Tibial artery (tissue), 4 donors: Measurements from ENCODE around the gene ZSCAN22.

Experiments
- DNase-seq, 2 donors: peaks; one replicate each; pipeline ENCODE4 v3.0.0-alpha.2; 2019
- H3K27ac ChIP-seq, 2 donors: fragments of 200-600 bp; sonication (generic) in 1 of 2; 1 replicate in 1 of 2; 2 replicates in 1 of 2; pipeline ENCODE4 v1.5.1; 2018 to 2019; ENCODE audit warnings: mild to moderate bottlenecking in 1 of 2
- H3K27me3 ChIP-seq, 2 donors: fragments of 200-600 bp; sonication (generic) in 1 of 2; one replicate each; pipeline versions ENCODE4 v1.5.1 to v1.6.0; 2016 to 2019
- H3K36me3 ChIP-seq, 3 donors: fragments of 200-600 bp; sonication (generic) in 2 of 3; one replicate each; pipeline ENCODE4 v1.5.1; 2016 to 2019; ENCODE audit warnings: mild to moderate bottlenecking in 2 of 3
- H3K4me1 ChIP-seq, 4 donors: fragments of 200-600 bp; sonication (generic) in 2 of 4; 1 replicate in 3 of 4; 2 replicates in 1 of 4; pipeline ENCODE4 v1.5.1; 2016 to 2019
- H3K4me3 ChIP-seq, 2 donors: fragments of 200-600 bp; sonication (generic) in 1 of 2; 1 replicate in 1 of 2; 2 replicates in 1 of 2; pipeline ENCODE4 v1.5.1; 2018 to 2019; ENCODE audit warnings: mild to moderate bottlenecking in 2 of 2
- H3K9me3 ChIP-seq, 3 donors: fragments of 200-600 bp; sonication (generic) in 1 of 3; one replicate each; pipeline ENCODE4 v1.5.1; 2016 to 2019
- intact Hi-C: fragments of 100-400 bp; cut with DNase I; formaldehyde crosslinking; loops from one replicate; pipeline ENCODE4 v1.15.0; 2023; ENCODE audit warnings: low total_unique reads
- TF ChIP-seq, protein P1 (sequence below), 2 experiments: fragments of 200-600 bp in 1 of 2; fragments of 450-650 bp in 1 of 2; IDR thresholded peaks; one replicate each; pipeline ENCODE4 v1.5.1; 2017 to 2019; ENCODE audit warnings: antibody characterized with exemption in 2 of 2, mild to moderate bottlenecking in 1 of 2, moderate library complexity in 1 of 2

ZSCAN22 gene

DNA sequence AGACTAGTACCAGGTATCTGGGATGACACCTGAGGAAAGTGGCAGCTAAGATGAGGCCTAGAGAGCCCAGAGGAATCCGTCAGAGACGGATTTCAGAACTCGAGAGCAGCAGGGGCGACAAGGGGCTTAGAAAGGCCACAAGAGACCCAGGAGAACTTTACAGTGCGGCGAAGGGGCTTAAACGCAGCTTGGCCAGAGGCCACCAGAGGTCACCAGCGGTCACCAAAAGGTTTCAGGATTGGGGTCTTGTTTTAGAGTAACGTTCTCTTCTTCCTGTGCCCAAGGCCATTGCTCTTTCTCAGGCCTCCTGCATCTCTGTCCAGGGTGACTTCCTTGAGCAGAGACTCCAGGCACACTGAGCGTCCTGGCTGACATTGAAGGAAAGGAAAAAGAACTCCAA is 2.2 kb downstream of the ZSCAN22 start:
- no peak overlapping the region for H3K4me3 ChIP-seq
- peaks cover 0 to 31% (median 21%) of the 10 kb centered on the region in 4 donors for H3K4me1 ChIP-seq
- no peak for DNase-seq
- no peaks in the 10 kb centered on the region for H3K27me3 ChIP-seq
- H3K36me3 ChIP-seq = no peaks in the 10 kb centered on the region
- H3K9me3 ChIP-seq = no peaks in the 10 kb centered on the region
- TF ChIP-seq, protein P1, sequence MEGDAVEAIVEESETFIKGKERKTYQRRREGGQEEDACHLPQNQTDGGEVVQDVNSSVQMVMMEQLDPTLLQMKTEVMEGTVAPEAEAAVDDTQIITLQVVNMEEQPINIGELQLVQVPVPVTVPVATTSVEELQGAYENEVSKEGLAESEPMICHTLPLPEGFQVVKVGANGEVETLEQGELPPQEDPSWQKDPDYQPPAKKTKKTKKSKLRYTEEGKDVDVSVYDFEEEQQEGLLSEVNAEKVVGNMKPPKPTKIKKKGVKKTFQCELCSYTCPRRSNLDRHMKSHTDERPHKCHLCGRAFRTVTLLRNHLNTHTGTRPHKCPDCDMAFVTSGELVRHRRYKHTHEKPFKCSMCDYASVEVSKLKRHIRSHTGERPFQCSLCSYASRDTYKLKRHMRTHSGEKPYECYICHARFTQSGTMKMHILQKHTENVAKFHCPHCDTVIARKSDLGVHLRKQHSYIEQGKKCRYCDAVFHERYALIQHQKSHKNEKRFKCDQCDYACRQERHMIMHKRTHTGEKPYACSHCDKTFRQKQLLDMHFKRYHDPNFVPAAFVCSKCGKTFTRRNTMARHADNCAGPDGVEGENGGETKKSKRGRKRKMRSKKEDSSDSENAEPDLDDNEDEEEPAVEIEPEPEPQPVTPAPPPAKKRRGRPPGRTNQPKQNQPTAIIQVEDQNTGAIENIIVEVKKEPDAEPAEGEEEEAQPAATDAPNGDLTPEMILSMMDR (IDR thresholded peaks at IDR 0.05) = no peak
- intact Hi-C loops = no loop called here
- no peak overlapping the region for H3K27ac ChIP-seq

GRCh38 chr19:58330458-58330857 is 3.7 kb downstream of the ZSCAN22 start:
- Histone ChIP-seq H3K36me3 (peaks cover 10 to 14% (median 11%) of the 10 kb centered on the region in 3 donors), H3K4me1 (peaks cover 0 to 28% (median 19%) of the 10 kb centered on the region in 4 donors), H3K27ac (no peak overlapping the region), H3K27me3 (no peaks in the 10 kb centered on the region), H3K9me3 (no peaks in the 10 kb centered on the region), H3K4me3 (no peak overlapping the region)
- intact Hi-C loops = no loop called here
- TF ChIP-seq, protein P1 (IDR thresholded peaks at IDR 0.05) = no peak
- DNase-seq = no peak

GRCh38 chr19:58332697-58333096 is 5.9 kb downstream of the ZSCAN22 start:
- Histone ChIP-seq H3K36me3 (peaks cover 18 to 34% (median 28%) of the 10 kb centered on the region in 3 donors), H3K27ac (no peak overlapping the region), H3K9me3 (no peaks in the 10 kb centered on the region), H3K27me3 (no peaks in the 10 kb centered on the region), H3K4me1 (peaks cover 0 to 14% (median 6%) of the 10 kb centered on the region in 4 donors), H3K4me3 (no peak overlapping the region)
- no peak for DNase-seq
- TF ChIP-seq, protein P1 (IDR thresholded peaks at IDR 0.05) = no peak
- intact Hi-C loops = no loop called here

DNA sequence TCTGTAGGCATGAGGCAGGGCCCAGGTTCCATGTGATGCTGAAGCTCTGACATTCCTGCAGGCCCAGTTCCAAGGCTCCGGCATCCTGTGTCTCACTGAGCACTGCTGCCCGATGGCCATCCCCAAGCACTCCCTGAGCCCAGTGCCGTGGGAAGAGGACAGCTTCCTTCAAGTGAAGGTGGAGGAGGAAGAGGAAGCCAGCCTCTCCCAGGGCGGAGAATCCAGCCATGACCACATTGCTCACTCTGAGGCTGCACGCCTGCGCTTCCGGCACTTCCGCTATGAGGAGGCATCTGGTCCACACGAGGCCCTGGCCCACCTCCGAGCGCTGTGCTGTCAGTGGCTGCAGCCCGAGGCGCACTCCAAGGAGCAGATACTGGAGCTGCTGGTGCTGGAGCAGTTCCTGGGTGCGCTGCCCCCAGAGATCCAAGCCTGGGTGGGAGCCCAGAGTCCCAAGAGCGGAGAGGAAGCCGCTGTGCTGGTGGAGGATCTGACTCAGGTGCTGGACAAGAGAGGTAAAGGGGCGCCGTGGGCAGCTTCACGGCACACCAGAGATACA is 8.0 kb downstream of the ZSCAN22 start:
- TF ChIP-seq, protein P1 (IDR thresholded peaks at IDR 0.05) = no peak
- Histone ChIP-seq H3K4me1 (no peaks in the 10 kb centered on the region), H3K4me3 (no peak overlapping the region), H3K27ac (no peak overlapping the region), H3K27me3 (no peaks in the 10 kb centered on the region), H3K36me3 (peaks cover 39 to 55% (median 49%) of the 10 kb centered on the region in 3 donors), H3K9me3 (peaks cover 0 to 12% (median 6%) of the 10 kb centered on the region in 3 donors)
- intact Hi-C loops = no loop called here
- DNase-seq = no peak

DNA sequence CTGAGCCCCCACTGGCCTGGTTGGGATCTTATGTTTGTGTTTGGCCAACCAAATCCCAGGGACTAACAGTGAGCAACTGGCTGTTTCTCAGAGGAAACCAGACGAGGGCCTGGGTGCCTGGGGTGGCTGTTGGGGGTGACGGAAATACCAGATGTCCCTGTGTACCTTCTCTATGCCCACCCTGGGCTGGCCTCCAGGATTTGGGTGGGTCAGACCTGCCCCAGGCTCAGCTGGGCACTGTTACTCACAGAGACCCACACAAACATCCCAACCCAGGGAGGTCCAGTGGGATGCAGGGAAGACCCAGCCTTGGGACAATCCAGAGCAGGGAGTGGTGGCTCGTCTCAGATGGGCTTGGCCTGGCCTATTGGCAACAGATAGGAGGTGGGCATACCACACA is 8.8 kb downstream of the ZSCAN22 start:
- peaks cover 39 to 61% (median 54%) of the 10 kb centered on the region in 3 donors for H3K36me3 ChIP-seq
- no peak overlapping the region for H3K27ac ChIP-seq
- H3K4me1 ChIP-seq = no peaks in the 10 kb centered on the region
- intact Hi-C loops = no loop called here
- DNase-seq = no peak
- peaks cover 0 to 12% (median 6%) of the 10 kb centered on the region in 3 donors for H3K9me3 ChIP-seq
- no peaks in the 10 kb centered on the region for H3K27me3 ChIP-seq
- TF ChIP-seq, protein P1 (IDR thresholded peaks at IDR 0.05) = no peak
- H3K4me3 ChIP-seq = no peak overlapping the region
